ENCODE data around the gene ASPSCR1. TPM values are rescaled to one million over a fixed set of nuclear protein-coding genes. Genes with fewer than 3 reads are reported as not detected.
"Not testable (repeated sequence)": the region's sequence is repeated elsewhere in the genome, so short reads cannot be mapped to it uniquely, and the experiment has no call there.

The ASPSCR1 gene
- total and polyA plus RNA-seq, 9 donors, result 22.5 to 35.9 (median 27.5) TPM

DNA sequence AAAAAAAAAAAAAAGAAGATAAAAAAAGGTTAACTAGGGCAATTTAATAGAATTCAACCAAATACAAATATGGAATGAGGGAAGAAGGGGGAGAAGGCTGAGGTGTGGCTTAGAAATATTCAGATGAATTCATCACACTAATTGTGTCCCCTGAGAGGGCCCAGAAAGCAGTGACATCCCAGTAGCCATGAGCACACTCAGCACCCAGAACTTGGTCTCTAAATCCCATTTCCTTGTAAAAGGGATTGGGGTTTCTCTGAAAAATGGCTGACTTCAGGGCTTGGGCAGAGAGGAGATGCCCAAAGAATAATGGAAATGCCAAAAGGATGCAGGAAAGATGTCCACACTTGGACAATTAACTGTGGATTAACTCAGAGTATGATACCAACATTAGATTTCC, 4.0 kb upstream of the ASPSCR1 start:
- no peak overlapping the region for H3K4me3 ChIP-seq (ENCODE audit: low read length)
- peaks cover 24% of the 10 kb centered on the region for H3K4me1 ChIP-seq (ENCODE audit: control insufficient read depth, insufficient read depth, low read length)
- H3K9me3 ChIP-seq (replicated peaks; ENCODE audit: control insufficient read depth, low read depth, low read length), result peaks cover 3% of the 10 kb centered on the region
- H3K27ac ChIP-seq (ENCODE audit: low read length), result no peak overlapping the region
- H3K27me3 ChIP-seq (ENCODE audit: control insufficient read depth, insufficient read depth, low read length), result peaks cover 5% of the 10 kb centered on the region
- DNase-seq, result no peak
- H3K36me3 ChIP-seq (ENCODE audit: control insufficient read depth, insufficient read depth, low read length), result no peaks in the 10 kb centered on the region

DNA sequence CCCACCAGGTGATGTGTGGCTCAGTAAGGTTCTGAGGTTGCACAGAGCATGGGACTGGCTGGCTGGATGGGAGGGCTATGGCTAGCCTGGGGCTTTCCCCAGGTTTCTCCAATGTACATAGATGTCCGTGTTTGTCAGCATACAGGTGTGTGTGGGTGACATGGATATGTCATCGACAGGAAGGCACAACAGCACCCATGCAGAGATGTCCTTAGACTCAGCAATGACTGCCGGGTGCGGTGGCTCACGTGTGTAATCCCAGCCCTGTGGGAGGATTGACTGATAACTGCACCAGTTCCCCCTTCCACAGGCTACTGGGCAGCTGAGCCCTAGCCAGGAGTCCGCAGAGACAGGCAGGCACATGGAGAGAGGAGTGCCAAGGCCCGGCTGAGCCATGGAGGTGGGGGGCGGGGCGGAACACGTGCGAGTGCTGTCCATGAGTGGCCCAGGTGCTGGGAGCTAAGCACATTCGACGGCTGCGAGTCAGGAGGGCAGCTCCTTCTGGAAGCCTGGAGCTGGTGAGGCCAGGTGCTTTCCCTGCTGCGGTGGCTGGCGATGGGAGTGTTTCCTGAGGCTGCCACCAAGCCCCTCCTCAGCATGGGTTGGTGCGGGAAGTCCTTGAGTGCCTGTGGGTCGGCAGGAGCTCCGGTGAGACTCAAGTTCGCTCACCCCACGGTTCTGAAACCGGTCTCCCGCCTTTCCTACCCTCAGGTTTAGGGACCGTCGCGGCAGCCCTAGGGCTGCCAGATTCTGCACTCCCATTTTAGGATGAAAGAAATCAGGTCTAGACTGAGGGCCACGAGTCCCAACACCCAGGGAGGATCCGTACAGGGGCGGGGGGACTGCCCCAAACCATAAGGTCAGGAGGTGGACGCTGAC, 858 bp upstream of the ASPSCR1 start:
- peak overlapping the region; percentile 82 for H3K4me3 ChIP-seq (ENCODE audit: low read length)
- peaks cover 18% of the 10 kb centered on the region for H3K36me3 ChIP-seq (ENCODE audit: control insufficient read depth, insufficient read depth, low read length)
- H3K9me3 ChIP-seq (replicated peaks; ENCODE audit: control insufficient read depth, low read depth, low read length), result peaks cover 3% of the 10 kb centered on the region
- H3K4me1 ChIP-seq (ENCODE audit: control insufficient read depth, insufficient read depth, low read length), result peaks cover 19% of the 10 kb centered on the region
- WGBS (ENCODE audit: insufficient coverage), result 16% methylated on average over 20 of the region's 30 CpGs
- DNase-seq, result no peak
- peaks cover 4% of the 10 kb centered on the region for H3K27me3 ChIP-seq (ENCODE audit: control insufficient read depth, insufficient read depth, low read length)
- H3K27ac ChIP-seq (ENCODE audit: low read length), result peak overlapping the region; percentile 75

DNA sequence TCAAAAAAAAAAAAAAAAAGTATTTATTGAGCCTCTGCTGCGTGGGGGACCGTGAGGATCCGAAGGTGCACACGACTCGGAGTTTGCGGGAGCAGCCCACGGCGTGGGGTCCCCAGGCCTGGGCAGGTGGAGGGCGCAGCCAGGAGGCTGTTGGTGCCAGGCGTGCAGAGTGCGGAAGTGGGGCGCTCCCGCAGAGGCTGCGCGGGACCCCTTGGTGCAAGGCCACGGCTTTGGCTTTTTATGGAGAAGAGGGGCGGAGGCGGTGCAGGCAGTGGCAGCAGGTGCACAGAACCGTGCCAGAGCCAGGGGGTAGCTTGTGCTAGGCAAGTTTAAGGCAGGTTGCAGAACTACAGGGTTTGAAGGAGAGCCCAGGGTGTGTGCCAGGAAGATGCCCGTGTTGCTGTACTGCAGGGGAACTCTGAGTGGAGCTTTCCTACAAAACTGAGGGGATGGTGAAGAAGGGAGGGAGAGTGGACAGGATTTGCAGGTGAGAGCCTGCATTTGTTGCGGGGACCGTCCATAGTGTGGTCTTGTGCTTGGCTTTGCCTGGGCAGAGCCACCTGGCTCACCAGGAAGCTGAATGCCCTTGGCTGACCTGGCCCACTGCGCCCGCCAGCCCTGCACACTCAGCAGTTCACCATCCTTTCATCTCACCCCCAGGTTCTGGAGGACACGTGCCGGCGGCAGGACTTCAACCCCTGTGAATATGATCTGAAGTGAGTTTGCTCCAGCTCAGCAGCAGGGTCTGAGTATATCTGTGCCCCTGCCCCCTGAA, 1.3 kb downstream of the ASPSCR1 start:
- Histone ChIP-seq H3K27ac (ENCODE audit: low read length) (no peak overlapping the region), H3K4me1 (ENCODE audit: control insufficient read depth, insufficient read depth, low read length) (peaks cover 19% of the 10 kb centered on the region), H3K4me3 (ENCODE audit: low read length) (peak overlapping the region; percentile 10), H3K36me3 (ENCODE audit: control insufficient read depth, insufficient read depth, low read length) (peaks cover 23% of the 10 kb centered on the region), H3K9me3 (replicated peaks; ENCODE audit: control insufficient read depth, low read depth, low read length) (no peaks in the 10 kb centered on the region), H3K27me3 (ENCODE audit: control insufficient read depth, insufficient read depth, low read length) (peaks cover 4% of the 10 kb centered on the region)
- DNase-seq, result no peak
- 87% methylated on average over 25 of the region's 27 CpGs for whole genome bisulfite sequencing (ENCODE audit: insufficient coverage)

DNA sequence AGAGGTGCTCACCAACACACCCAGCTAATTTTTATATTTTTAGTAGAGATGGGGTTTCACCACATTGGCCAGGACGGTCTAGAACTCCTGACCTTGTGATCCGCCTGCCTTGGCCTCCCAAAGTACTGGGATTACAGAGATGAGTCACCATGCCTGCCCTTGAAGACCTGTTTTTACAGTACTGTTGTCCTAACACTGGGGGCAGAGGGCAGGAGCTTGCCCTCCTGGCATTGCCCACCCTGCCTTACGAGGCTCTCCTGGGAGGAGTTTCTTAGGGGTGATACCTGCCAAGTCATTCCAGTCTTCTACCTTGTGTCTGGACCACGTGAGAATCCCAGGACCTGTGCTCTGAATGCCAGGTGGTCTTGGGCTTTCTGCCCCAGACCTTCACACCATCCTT, 2.7 kb downstream of the ASPSCR1 start:
- Histone ChIP-seq H3K27me3 (ENCODE audit: control insufficient read depth, insufficient read depth, low read length) (peaks cover 4% of the 10 kb centered on the region), H3K27ac (ENCODE audit: low read length) (no peak overlapping the region), H3K4me3 (ENCODE audit: low read length) (no peak overlapping the region), H3K36me3 (ENCODE audit: control insufficient read depth, insufficient read depth, low read length) (peaks cover 37% of the 10 kb centered on the region), H3K4me1 (ENCODE audit: control insufficient read depth, insufficient read depth, low read length) (peaks cover 19% of the 10 kb centered on the region), H3K9me3 (replicated peaks; ENCODE audit: control insufficient read depth, low read depth, low read length) (no peaks in the 10 kb centered on the region)
- WGBS (ENCODE audit: insufficient coverage), result 80% methylated on average over 2 of the region's 4 CpGs
- DNase-seq, result no peak

DNA sequence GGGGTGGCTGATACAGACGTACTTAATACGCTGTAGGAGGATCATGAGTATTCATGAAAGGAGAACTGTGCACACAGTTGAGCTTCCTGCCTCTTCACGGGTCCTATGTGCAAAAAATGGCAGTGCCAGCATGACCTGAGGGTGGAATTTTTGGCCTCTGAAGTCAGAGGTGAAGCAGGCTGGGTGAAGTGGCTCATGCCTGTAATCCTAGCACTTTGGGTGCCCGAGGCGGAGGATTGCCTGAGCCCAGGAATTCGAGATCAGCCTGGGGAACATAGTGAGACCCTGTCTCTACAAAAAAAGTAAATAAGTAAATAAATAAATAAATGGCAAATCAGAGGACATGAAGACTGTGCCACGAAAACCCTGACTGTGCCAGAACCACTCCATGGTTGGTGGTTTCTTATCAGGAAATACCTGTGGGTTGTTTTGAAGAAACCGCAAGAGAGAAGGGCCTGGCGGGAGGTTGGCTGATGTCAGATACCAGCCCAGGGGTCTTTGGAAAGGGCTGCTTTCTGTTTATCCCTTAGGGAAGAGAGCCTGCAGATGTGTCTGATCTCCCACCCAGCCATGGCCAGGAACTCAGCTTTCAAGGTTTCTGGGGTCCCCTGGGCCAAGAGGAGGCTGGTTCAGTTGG, 3.4 kb downstream of the ASPSCR1 start:
- Histone ChIP-seq H3K4me3 (ENCODE audit: low read length) (no peak overlapping the region), H3K36me3 (ENCODE audit: control insufficient read depth, insufficient read depth, low read length) (peaks cover 44% of the 10 kb centered on the region), H3K27ac (ENCODE audit: low read length) (no peak overlapping the region), H3K9me3 (replicated peaks; ENCODE audit: control insufficient read depth, low read depth, low read length) (no peaks in the 10 kb centered on the region), H3K27me3 (ENCODE audit: control insufficient read depth, insufficient read depth, low read length) (peaks cover 4% of the 10 kb centered on the region), H3K4me1 (ENCODE audit: control insufficient read depth, insufficient read depth, low read length) (peaks cover 19% of the 10 kb centered on the region)
- no peak for DNase-seq
- 95% methylated on average over 7 of the region's 9 CpGs for WGBS (ENCODE audit: insufficient coverage)

DNA sequence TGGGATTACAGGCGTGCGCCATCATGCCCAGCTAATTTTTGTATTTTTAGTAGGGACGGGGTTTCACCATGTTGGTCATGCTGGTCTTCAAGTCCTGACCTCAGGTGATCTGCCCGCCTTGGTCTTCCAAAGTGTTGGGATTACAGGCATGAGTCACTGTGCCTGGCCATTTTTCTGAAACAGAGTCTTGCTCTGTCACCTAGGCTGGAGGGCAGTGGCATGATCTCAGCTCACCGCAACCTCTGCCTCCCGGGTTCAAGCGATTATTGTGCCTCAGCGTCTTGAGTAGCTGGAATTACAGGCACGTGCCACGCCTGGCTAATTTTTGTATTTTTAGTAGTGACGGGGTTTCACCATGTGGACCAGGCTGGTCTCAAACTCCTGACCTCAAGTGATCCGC, 4.1 kb downstream of the ASPSCR1 start:
- peaks cover 14% of the 10 kb centered on the region for H3K4me1 ChIP-seq (ENCODE audit: control insufficient read depth, insufficient read depth, low read length)
- not testable (repeated sequence) for H3K27ac ChIP-seq (ENCODE audit: low read length); H3K4me3 ChIP-seq (ENCODE audit: low read length); H3K9me3 ChIP-seq (replicated peaks; ENCODE audit: control insufficient read depth, low read depth, low read length); DNase-seq; H3K27me3 ChIP-seq (ENCODE audit: control insufficient read depth, insufficient read depth, low read length)
- H3K36me3 ChIP-seq (ENCODE audit: control insufficient read depth, insufficient read depth, low read length), result peaks cover 51% of the 10 kb centered on the region
- 99% methylated on average over 10 of the region's 12 CpGs for WGBS (ENCODE audit: insufficient coverage)

DNA sequence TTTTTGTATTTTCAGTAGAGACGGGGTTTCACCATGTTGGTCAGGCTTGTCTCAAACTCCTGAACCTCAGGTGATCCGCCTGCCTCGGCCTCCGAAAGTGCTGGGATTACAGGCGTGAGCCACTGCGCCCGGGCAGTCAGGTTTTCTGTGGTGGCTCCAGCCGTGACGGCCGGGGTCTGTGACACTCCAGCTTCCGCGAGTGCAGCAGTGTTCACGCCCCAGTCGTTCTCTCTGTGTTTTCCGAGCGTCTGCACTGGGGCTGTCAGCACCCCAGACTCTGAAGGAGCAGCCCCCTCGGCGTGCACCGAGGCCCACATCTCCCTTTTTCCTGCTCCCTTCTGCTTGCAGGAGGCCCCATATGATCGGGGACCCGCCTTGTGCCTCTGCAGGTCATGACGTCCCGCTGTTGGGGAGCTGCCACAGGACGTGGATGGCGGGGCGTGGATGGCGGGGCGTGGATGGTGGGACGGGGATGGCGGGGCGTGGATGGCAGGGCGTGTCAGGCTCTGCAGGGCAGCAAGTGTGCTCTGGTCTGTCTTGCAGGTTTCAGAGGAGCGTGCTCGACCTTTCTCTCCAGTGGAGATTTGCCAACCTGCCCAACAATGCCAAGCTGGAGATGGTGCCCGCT, 5.7 kb downstream of the ASPSCR1 start:
- no peak for DNase-seq
- 92% methylated on average over 34 of the region's 35 CpGs for whole genome bisulfite sequencing (ENCODE audit: insufficient coverage)
- Histone ChIP-seq H3K4me3 (ENCODE audit: low read length) (no peak overlapping the region), H3K9me3 (replicated peaks; ENCODE audit: control insufficient read depth, low read depth, low read length) (no peaks in the 10 kb centered on the region), H3K4me1 (ENCODE audit: control insufficient read depth, insufficient read depth, low read length) (peaks cover 9% of the 10 kb centered on the region), H3K27ac (ENCODE audit: low read length) (no peak overlapping the region), H3K27me3 (ENCODE audit: control insufficient read depth, insufficient read depth, low read length) (no peaks in the 10 kb centered on the region), H3K36me3 (ENCODE audit: control insufficient read depth, insufficient read depth, low read length) (peaks cover 61% of the 10 kb centered on the region)

DNA sequence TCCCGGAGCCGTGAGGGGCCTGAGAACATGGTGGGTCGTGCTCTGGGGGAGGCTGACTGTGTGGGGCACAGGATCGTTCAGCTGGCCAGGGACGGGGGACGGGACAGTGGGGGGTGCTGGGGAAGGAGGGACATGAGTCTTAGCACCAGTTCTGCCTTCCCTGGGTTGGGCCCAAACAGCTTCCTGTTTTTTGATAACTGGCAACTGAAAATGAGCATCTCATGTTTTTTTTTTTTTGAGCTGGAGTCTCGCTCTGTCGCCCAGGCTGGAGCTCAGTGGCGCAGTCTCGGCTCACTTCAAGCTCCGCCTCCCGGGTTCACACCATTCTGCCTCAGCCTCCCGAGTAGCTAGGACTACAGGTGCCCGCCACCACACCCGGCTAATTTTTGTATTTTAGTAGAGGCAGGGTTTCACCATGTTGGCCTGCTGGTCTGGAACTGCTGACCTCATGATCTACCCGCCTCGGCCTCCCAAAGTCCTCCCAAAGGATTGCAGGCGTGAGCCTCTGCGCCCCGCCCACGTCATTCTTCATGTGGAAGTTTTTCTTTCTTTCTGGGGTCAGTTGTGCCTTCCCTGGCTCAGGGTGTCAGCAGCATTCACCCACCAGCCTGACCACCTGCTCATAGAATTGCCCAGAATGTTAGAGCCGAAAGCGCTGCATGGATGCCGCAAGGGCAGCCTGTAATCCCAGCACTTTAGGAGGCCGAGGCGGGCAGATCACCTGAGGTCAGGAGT, 6.4 kb downstream of the ASPSCR1 start:
- 90% methylated on average over 21 of the region's 26 CpGs for WGBS (ENCODE audit: insufficient coverage)
- H3K36me3 ChIP-seq (ENCODE audit: control insufficient read depth, insufficient read depth, low read length), result peaks cover 65% of the 10 kb centered on the region

DNA sequence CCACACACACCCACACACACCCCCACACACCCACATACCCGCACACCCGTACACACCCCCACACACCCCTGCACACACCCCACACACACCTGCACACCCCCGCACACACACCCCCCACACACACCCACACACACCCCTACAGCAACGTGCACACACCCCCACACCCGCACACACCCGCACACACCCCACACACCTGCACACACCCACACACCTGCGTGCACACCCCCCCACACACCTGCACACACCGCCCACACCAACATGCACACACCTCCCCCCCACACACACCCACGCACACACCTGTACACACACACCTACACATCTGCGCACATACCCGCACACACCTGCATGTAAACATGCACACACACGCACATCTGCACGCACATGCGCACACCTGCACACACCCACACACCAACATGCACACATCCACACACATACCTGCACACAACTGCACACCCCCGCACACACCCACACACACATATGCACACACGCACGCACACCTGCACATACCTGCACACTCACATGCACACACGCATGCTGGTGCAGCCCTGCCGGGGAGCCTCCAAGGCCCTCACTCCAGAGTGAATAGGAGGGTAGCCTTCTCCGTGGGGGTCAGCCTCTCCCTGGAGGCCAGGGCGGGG, 7.5 kb downstream of the ASPSCR1 start:
- peaks cover 61% of the 10 kb centered on the region for H3K36me3 ChIP-seq (ENCODE audit: control insufficient read depth, insufficient read depth, low read length)
- no peaks in the 10 kb centered on the region for H3K27me3 ChIP-seq (ENCODE audit: control insufficient read depth, insufficient read depth, low read length)
- H3K4me3 ChIP-seq (ENCODE audit: low read length), result no peak overlapping the region
- DNase-seq, result no peak
- no peaks in the 10 kb centered on the region for H3K4me1 ChIP-seq (ENCODE audit: control insufficient read depth, insufficient read depth, low read length)
- WGBS (ENCODE audit: insufficient coverage), result 87% methylated on average over 10 of the region's 21 CpGs
- H3K27ac ChIP-seq (ENCODE audit: low read length), result no peak overlapping the region
- H3K9me3 ChIP-seq (replicated peaks; ENCODE audit: control insufficient read depth, low read depth, low read length), result no peaks in the 10 kb centered on the region

More for the DNA sequence above, 6.4 kb downstream of the ASPSCR1 start:
- Histone ChIP-seq H3K4me1 (ENCODE audit: control insufficient read depth, insufficient read depth, low read length) (peaks cover 3% of the 10 kb centered on the region), H3K9me3 (replicated peaks; ENCODE audit: control insufficient read depth, low read depth, low read length) (no peaks in the 10 kb centered on the region), H3K27me3 (ENCODE audit: control insufficient read depth, insufficient read depth, low read length) (no peaks in the 10 kb centered on the region), H3K4me3 (ENCODE audit: low read length) (no peak overlapping the region), H3K27ac (ENCODE audit: low read length) (no peak overlapping the region)
- DNase-seq, result no peak

Data from muscle of leg (tissue), 11 donors.